OCI-LY3 (cell line): ENCODE data around the gene NXF3.

Experiments used
- EZH2phosphoT487 ChIP-seq: fragments of 200-600 bp; shearing (Covaris generic); IDR thresholded peaks from 2 replicates; pipeline ENCODE4 v1.6.1; 2018; ENCODE audit warnings: antibody characterized with exemption, mixed run types, low read depth
- TF ChIP-seq, protein P1 (sequence below): fragments of 200-600, 300-600 bp; sonication (generic); IDR thresholded peaks from 2 replicates; pipeline ENCODE4 v1.5.1; 2014; ENCODE audit warnings: antibody characterized with exemption, low read length, low read depth

DNA sequence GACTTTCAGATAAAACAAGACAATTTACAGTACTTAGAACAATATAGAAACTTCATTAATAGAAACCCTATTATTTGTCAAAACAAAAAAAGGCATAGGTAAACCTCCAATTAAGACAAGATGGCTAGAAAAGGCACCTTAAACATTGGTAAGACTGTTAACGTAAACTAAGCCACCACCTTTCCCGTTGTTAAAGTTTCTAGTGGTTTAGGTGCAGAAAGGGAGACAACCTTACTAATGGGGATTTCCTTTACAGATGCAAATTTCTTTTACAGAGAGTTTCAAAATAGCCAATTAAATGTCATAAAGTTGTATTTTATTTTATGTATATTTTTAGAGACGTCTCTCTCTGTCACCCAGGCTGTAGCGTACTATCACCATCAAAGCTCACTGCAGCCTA, 7.5 kb upstream of the NXF3 start:
- TF ChIP-seq, protein P1, sequence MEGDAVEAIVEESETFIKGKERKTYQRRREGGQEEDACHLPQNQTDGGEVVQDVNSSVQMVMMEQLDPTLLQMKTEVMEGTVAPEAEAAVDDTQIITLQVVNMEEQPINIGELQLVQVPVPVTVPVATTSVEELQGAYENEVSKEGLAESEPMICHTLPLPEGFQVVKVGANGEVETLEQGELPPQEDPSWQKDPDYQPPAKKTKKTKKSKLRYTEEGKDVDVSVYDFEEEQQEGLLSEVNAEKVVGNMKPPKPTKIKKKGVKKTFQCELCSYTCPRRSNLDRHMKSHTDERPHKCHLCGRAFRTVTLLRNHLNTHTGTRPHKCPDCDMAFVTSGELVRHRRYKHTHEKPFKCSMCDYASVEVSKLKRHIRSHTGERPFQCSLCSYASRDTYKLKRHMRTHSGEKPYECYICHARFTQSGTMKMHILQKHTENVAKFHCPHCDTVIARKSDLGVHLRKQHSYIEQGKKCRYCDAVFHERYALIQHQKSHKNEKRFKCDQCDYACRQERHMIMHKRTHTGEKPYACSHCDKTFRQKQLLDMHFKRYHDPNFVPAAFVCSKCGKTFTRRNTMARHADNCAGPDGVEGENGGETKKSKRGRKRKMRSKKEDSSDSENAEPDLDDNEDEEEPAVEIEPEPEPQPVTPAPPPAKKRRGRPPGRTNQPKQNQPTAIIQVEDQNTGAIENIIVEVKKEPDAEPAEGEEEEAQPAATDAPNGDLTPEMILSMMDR, result no peak
- no peak for TF ChIP-seq EZH2phosphoT487
